ENCODE results near the gene HOXD11. TPM values are rescaled to one million over a fixed set of nuclear protein-coding genes. Genes with fewer than 3 reads are reported as not detected.

Gene HOXD11
- total RNA-seq (2014; rRNA removed; shearing (Covaris generic)), result not detected in 2 replicates

DNA sequence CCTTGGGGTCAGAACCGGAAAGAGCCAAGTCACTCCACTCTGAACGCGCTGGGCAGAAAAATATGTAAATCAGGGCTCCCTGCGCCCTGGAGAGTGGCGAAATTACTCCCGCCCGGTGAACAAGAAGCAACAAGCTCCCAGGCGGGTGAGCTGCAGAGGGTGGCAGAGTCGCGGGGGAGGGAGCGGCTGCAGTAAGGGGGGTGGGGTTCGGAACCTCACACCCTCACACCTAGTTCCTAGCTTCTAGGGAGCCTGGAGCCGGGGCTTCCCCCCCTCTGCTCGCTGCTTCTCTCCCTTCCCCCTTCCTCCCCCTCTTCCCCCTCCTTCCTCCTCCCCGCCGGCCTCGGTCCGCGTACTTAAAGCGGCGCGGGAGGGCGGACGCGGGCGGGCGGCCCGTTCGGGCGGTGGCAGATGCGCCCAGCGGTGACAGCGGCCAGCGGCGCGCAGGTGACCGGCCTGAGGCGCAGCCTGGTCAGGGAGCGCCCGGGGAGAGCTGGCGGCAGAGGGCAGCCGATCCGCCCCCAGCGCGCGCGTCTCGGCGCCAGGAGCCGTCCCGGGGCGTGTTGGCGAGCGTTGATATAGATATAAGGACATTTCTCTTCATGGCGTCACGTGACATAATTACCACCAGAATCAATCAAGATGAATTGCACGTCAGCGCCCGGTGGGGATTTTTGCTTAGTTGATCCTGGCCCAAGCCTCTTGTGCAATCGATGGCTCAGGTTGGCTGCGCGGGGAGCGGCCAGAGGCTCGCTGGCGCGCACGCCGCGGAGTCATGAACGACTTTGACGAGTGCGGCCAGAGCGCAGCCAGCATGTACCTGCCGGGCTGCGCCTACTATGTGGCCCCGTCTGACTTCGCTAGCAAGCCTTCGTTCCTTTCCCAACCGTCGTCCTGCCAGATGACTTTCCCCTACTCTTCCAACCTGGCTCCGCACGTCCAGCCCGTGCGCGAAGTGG is at the start of gene HOXD11:
TSS of gene HOXD11 (plus strand) at position 700 of the 959 bp plus-strand sequence. CDS start at position 776, 76 bp downstream.
- DNase-seq (ENCODE audit: low spot score), result no peak
- in situ Hi-C loops (cut with HindIII; ENCODE audit: low sequenced_read_pairs), result no loop called here

DNA sequence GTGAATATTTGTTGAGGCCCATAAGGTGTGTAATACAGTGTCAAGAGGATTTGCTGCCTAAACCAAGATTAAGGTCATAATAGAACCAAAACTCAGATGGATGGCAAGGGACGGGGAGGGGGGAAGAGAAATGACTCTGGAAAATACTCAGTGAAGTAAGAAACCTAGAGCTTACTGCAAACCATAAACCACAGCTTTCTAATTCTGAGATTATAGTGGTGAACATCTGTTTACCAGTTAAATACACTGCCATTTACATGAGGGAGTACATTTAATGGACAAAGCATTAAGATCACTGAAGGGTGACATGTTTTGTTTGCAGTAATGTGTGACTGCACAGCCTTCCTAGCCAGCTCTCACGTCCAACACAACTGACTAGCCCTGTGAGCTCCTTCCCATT is 43.1 kb upstream of the HOXD11 start:
- in situ Hi-C loops (cut with HindIII; ENCODE audit: low sequenced_read_pairs), result no loop called here
- no peak for DNase-seq (ENCODE audit: low spot score)

DNA sequence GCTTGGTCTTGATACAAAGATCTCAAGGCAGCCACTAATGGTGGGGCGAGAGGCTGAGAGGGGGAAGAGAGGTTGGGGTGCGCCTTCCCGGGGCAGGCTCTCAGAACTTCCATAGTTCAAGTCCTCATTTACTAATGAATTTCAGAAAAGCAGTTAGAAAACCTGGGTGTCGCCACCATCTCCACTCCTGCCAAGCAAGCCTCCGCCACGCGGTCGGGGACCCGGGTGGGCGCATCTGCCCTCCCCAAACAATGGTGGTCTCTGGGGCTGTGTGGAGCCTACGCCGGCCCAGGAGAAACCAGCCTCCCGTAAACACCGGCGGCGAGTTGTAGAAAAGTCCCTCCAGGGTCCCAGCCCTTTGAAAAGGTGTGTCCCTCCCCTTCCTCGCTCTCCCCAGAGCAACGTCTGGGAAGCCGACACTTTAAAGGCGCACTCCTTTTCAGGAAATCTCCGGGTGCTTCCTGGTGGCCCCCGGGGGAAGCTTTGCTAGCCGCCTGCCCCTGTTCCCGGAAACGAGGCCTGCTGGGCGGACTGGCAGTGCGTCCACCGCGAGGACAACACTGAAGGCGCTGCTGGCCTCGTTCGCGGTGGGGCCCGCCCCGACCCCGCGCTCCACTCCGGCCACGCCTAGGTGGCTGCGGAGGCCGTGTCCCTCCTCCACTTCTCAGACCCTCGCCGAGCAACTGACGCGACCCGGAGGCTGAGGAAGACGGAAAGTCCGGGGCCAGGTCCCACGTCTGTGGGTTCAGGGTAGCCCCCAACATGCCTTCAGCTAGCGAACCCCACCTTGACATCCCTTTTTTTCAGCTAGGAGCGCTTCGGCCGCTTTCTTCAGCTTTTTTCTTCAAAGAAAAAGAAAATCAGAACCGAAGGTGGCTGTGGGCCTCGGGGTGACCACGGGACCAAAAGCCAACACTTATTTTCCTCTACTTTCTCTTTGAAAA is 40.2 kb upstream of the HOXD11 start:
- no peak for DNase-seq (ENCODE audit: low spot score)
- in situ Hi-C loops (cut with HindIII; ENCODE audit: low sequenced_read_pairs), result no loop called here

DNA sequence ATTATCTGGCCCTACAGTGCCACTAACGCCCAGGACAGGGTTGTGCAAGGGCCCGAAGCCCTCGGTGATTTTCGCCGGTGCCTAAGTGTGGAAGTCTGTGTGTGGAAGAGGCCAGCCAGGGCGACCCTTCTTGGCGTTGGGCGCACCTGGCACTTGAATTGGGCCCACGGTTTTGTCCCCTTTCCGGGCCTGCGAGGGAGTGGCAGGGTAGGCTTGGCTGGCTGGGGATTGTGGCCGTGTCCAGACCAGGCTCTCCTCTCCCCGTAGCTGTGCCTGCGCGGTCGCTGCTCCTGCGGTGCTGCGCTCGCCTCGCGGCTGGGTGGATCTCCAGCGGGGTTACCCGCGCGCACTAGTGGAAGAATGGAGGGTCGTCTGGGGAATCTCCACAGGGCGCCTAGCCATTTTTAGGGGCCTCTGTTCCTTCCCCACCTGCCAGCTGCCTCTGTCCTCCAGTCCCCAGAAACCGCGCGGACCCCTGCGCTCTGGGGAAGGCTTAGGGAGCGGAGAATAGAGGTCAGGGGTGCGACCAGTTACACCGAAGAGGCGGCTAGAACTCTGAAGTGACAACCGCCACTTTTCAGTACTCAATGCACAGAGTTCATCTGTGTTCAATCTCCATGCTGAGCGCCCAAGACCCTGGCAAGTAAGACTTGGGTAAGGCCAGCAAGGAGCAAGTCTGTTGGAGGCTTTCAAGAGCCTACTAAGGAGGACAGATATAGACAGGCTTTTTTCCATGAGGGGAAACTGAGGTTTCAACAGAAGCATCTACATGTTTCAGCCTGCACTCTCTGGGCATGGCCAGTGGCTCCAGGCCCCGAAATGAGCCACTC is 39.3 kb upstream of the HOXD11 start:
- DNase-seq (ENCODE audit: low spot score), result no peak
- in situ Hi-C loops (cut with HindIII; ENCODE audit: low sequenced_read_pairs), result no loop called here

DNA sequence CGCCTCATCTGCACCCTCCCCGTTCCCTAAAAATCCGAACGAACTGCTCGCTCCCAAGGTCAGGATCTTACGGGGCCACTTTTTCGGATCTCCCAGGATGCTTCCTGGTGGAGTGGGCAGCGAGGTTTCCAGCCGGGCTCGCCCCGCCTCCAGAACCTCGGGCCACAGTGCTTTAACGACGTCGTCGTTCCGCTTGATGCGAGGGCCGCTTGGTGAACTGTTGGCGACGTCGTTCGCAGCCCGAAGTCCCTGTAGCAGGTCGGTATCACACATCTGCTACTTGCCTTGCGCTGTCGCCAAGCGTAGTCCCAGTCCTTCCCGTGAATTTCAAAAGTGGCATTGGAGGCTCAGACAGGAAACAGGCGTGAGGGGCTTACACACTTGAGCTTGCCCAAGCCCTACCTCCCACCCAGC is 38.7 kb upstream of the HOXD11 start:
- in situ Hi-C loops (cut with HindIII; ENCODE audit: low sequenced_read_pairs), result no loop called here
- DNase-seq (ENCODE audit: low spot score), result no peak

DNA sequence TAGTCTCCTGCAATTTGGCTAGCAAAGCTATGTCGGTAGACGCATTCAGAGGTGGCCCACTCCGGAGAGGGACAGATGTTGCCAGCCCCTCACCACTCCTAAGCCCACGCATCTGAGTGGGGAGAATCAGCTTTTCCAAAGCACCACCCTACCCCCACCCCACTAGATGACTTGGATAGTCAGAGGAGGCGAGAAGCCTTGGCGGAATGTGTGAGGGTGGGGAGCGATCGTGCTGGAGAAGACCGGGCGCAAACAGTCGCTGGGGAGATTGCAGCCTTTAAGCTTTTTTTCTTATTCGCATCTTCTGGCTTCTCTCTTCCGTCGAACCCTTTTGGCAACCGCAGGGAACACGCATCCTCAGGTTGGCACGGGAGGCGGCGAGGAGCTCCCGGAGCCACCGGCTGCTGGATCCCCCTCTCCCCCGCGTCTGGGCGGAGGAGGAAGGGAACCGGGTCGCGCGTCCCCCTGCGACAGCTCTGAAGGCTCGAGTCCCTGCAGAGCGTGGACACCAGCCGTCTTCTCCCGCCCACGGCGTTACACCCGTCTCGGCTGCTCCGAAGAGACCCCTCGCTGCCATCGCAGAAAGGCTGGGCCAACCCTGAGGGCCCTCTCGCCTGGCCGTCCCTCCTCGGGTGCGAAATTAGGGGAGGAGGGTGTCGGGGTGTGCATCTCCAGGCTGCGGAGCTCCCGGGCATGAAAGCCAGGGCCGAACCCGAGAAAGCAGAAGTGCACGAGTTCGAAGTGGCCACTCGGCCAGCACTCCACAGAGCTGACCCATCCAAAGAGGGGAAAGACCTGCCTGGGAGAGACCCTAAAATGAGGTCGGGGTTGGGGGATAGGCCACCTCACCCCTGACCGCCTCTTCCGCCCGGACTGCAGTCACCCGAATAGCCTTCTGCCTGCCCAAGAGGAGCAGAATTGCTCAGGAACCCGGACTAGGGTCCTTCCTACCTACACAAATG is 35.5 kb upstream of the HOXD11 start:
- in situ Hi-C loops (cut with HindIII; ENCODE audit: low sequenced_read_pairs), result no loop called here
- DNase-seq (ENCODE audit: low spot score), result no peak

DNA sequence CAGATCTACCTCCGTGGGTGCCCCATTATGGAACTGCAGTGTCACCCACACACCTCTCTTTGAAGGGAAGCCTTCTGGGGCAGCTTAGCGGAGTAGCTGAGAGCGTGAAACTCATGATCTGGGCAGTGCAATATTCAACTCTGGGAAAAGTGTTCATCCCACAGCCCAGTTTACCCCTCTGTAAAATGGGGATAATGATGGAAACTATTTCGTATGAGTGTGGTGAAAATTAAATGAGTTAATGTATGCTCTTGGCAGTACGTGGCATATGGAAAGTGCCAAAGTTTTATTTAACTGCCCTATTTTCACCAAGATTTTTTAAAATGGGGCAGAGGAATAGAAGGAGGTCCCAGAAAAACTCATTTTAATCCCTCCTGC is 34.8 kb upstream of the HOXD11 start:
- DNase-seq (ENCODE audit: low spot score), result no peak
- in situ Hi-C loops (cut with HindIII; ENCODE audit: low sequenced_read_pairs), result no loop called here

DNA sequence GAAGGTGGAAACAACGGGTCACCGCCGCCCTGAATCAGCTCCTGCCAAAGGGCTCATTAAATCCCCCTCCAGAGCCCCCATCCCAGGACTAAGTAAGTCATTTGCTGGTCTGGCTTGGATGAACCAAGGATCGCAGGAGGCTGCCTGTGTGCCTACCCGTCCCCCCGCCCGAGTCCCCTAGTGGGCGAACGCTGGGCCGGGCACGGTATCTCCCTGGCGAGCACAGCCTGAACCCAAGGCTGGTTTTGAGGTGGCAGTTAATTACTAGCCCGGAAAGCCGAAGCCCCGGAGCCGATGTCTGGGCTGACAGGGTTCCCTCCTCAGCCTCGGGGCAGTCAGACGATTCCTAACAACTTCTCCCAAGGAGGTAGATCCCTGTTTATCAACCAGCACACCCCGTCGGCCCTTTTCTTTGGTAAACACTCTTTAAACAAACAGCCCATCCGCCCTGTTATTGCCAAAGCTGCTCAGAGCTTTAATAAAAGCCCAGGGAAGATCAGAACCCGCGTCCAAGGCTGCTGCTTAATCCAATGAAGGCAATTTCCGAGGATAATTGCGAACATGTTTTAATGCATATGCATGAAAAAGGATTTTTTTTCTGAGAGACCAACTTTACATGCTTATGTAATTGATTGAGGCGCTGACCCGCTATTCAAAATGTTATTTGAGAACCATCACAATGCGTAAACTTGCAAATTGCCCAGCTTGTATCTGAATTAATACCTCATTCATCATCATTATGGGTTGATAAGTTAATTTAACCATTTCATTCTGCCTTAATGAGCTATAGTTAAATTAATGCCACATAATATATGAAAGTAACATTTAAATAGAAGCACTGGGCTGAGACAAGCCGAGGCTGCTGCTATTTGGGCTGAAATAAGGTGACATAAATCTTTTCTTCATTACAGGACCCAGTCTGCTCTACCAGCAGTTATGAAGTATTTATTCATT is 33.9 kb upstream of the HOXD11 start:
- no peak for DNase-seq (ENCODE audit: low spot score)
- in situ Hi-C loops (cut with HindIII; ENCODE audit: low sequenced_read_pairs), result no loop called here

DNA sequence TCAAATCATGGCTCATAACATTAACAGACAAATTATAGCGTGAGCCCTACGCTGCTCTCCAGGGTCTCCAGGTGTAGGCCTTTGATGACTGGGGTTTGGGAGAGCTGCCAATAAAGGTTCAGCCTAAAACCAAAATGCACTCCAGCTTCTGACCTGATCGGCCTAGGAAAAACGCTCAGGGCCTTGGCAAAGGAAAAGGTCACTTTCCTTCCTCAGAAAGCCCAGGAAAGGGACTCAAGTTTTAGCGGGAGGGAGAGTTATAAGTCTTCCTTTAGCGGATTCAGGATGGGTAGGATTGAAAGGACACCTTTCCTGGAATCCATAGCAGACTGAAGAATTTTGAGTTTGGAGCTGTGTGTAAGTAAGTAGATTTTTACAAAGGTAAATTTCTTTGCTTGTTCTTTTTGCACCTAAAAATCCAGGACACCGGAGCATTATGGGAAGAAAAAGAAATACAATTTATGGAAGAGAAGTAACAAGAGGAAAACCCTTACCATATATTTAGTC is 32.1 kb upstream of the HOXD11 start:
- in situ Hi-C loops (cut with HindIII; ENCODE audit: low sequenced_read_pairs), result no loop called here
- no peak for DNase-seq (ENCODE audit: low spot score)

DNA sequence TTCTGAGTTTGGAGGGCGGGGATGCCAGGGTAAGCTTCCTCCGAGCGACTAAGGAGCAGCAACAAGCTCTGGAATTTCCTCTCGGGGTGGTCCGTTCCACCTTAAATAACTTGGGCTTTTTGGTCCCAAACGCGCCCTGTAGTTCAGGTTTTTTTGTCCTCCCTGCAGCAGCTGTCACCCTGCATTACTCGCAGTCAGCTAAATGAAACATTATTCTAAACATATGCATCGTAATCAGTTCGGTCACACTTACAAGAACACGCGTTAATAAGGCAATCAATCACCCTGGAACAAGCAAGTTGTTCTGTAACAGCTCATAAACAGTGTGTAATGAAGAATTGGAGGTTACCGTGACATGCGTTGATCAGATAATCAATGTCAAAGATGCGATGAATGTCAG is 31.6 kb upstream of the HOXD11 start:
- in situ Hi-C loops (cut with HindIII; ENCODE audit: low sequenced_read_pairs), result no loop called here
- no peak for DNase-seq (ENCODE audit: low spot score)

DNA sequence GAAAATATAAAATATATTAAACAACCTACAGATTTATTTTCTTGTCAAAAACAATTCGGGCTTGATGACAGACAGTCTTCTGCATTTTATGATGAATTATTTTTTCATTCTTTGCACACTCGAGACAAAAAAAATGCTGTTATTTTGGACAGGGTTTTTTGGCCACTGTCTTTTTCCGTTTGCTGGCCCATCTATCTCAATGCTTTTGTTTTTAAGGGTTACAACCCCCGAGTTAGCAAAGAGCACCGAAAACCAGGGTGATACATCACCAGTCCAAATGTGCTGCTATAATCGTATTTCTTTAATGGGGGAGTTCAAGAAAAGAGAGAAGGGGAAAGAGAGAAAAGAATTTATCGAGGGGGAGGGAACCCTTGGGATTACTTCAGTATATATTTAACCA is 31.0 kb upstream of the HOXD11 start:
- in situ Hi-C loops (cut with HindIII; ENCODE audit: low sequenced_read_pairs), result no loop called here
- DNase-seq (ENCODE audit: low spot score), result no peak

DNA sequence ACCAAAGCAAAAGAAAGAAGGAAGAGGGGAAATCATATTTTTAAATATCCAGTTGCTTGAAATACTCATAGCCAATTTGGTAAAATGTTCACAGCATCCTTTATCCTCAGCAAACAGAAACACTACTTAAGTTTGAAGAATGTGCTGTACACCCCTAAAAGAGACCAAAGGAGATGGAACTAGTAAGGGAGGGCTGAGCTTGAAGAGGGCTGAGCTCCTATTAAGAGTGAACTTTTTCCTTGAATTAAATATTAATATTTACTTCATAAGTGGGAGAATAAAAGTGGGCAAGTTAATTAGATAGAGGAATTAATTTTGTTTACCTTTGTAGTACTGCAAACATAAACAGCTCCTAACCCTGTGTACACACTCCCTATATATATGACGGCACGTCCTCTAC is 30.3 kb upstream of the HOXD11 start:
- in situ Hi-C loops (cut with HindIII; ENCODE audit: low sequenced_read_pairs), result no loop called here
- no peak for DNase-seq (ENCODE audit: low spot score)

DNA sequence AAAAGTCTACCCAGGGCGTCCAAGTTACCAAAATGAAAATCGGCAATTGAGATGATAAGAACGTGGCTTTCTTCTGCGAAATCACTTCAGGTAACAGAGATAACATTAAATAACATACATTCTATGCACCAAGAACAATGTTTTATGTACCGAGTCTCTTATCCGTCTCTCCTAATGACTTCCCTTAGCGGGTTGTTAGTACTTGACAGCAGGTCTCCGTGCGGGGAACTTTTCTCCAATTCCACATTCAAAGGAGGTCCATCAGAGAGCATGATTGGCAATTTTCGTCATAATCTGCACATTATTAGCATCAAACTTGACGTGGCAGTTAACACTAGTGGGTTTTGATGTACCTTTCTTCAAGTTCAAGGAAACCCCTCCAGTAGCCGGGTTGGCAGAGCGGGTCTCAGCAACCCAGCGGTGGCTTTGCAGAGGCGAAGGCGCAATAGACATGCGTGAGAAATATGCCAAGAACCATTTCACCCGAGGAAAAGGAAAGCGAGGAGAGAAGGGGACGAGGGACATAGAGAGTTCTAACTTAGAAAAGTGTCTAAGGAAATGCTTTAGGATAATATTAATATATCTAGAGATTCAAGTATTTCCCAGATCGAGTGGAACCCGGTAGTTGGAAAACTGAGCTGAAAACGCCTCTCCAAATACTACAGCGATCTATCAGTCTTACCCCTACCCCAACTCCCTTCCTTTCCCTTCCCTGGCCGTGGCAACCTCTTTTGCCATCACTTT is 28.4 kb upstream of the HOXD11 start:
- no peak for DNase-seq (ENCODE audit: low spot score)
- in situ Hi-C loops (cut with HindIII; ENCODE audit: low sequenced_read_pairs), result no loop called here

DNA sequence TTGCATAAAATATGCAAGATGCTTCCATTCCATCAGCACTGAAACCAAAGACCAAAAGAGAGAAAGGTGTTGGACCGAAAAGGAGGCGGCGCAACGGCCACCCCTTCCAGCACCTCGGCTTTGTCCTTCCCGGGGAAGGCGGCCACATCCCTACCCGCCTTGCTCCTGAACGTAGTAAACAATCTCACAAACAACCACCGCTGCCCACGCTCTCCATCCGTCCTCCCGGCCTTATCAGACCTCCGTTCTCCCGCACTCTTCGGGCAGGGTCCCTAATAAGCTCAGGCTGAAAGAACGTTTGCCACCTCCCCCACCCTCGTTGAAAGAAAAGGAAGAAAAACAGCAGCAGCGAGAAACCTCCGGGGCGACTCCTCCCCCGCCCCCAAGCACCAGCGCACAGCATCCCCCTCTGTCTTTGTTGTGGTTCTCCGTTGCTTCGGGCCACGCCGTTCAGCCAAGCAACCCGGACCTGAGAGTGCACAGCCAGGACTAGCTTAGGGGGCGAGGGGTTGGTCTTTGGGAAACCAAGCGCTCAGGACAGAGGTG is 27.7 kb upstream of the HOXD11 start:
- in situ Hi-C loops (cut with HindIII; ENCODE audit: low sequenced_read_pairs), result no loop called here

DNA sequence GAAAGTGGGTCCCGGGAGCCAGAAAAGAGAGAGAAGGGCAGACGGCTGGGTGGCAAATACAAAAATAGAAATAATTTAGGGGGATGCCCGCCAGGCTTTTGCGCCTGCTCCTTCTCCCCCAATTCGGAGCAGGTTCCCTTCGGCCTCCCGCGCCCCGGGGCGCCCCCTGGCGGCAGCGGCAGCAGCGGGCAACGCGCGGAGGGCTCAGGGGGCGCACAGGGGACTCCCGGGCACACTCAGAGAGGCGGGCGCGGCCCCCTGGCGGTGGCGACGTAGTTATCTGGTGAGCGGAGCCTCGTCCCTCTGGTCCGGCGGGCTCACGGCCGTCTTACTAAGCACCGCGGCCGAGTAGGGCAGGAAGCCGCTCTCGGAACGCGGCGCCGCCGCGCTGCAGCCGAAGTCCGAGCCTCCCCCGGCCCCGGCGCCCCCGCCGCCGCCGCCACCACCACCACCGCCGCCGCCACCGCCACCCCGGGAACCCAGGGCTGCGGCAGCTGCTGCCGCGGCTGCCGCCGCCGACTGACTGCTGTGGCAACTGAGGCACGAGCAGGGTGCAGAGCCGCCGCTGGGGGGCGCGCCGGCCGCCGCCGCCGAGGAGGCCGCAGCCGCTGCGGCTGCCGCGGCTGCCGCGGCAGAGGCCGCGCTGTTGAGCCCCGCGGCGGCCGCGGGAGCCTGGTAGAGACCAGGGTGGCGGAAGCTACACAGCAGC is 27.1 kb upstream of the HOXD11 start:
- in situ Hi-C loops (cut with HindIII; ENCODE audit: low sequenced_read_pairs), result no loop called here
- no peak for DNase-seq (ENCODE audit: low spot score)

More for the DNA sequence above, 27.7 kb upstream of the HOXD11 start:
- DNase-seq (ENCODE audit: low spot score), result no peak

Measured in G401 (cell line).